OCI-M2 (cell line): ENCODE data around the gene CLIC3.
"Not testable (repeated sequence)": the region's sequence is repeated elsewhere in the genome, so short reads cannot be mapped to it uniquely, and the experiment has no call there.

ENCODE experiments used
- DNase-seq: peaks from one replicate; lab custom pipeline; 2025; ENCODE audit not compliant: unreplicated experiment; lab: John Stamatoyannopoulos, UW

The CLIC3 gene

DNA sequence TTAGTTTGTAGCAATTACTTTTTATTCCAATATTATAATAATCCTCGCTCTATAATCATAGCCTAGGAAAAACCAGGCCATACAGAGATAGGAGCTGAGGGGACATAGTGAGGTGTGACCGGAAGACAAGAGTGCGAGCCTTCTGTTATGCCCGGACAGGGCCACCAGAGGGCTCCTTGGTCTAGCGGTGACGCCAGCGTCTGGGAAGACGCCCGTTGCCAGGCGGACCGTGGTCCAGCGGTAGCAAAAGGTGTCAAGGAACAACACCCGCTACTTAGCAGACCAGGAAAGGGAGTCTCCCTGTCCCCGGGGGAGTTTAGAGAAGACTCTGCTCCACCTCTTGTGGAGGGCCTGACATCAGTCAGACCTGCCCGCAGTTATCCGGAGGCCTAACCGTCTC, 7.9 kb upstream of the CLIC3 start:
- not testable (repeated sequence) for DNase-seq

DNA sequence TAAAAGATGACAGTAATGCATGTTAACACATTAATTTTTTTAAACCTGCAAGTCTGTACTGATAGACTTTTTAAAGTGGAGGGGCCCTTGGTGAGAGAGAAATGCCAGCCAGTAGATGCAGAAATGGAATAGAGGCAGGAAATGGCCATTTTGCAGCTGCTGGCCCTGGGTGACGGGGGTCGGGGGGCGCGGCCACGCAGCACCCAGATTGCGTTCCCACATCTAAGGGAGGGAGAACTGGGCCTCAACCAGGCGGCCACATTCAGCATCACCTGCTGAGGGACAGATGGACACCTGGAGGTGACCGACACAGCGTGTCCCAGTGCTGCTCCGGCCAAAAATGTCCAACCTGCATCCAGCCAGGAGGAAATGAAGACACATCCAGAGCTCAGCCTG, 6.3 kb upstream of the CLIC3 start:
- DNase-seq: no peak

- no peak for DNase-seq
These were observed 5.7 kb upstream of the CLIC3 start for GRCh38 chr9:137001857-137002645.

DNA sequence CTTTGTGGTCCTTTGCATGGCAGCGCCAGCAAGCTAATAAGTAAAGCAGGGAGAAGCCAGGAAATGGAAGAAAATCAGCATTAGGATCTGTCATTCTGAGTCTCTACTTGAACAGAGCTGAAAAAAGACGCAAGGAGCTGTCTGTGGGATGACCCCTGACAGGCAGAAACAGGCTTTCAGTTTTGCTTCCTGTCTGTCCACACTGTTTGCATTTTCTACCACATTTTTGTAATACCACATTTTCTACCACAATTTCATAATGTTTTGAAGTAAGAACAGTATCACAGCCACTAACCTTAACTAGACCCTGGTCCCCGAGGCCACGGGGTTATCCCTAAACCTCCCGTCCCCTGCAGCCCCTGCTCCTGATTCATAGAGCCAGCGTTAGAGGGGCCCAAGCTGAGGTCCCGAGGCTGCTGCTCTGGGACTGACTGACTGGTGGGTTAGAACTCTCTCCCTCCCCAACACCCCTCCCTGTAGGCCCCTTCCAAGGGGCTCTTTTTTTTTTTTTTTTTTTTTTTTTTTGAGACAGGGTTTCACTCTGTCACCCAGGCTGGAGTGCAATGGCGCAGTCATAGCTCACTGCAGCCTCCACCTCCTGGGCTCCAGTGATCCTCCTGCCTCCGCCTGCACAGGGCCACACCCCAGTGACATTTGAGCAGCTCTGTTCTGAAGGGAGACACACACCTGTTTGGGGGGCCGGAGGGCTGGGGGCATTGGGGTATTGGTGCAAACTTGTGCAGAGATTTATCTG, 4.0 kb upstream of the CLIC3 start:
- no peak for DNase-seq

- no peak for DNase-seq
These were observed 1.5 kb upstream of the CLIC3 start for GRCh38 chr9:136997830-136998234.

DNA sequence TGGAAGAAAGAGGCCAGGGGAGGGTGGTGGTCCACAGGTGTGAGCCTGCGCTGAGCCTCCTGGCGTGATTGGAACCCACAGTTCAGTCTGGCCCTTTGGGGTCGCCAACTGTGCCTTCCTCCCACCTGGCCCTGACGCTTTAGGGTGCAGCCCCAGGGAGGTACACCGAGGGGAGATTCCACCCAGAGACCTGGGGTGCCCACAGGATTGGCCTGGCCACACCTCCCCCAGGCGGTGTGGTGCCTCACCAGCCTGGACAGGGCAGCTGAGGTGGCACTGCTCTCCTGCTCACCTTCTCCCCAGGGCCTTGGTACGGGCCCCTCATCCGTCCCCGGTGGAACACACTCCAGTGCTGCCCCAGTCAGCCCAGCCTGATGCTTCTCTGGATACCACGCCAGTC, 1.0 kb upstream of the CLIC3 start:
- no peak for DNase-seq

DNA sequence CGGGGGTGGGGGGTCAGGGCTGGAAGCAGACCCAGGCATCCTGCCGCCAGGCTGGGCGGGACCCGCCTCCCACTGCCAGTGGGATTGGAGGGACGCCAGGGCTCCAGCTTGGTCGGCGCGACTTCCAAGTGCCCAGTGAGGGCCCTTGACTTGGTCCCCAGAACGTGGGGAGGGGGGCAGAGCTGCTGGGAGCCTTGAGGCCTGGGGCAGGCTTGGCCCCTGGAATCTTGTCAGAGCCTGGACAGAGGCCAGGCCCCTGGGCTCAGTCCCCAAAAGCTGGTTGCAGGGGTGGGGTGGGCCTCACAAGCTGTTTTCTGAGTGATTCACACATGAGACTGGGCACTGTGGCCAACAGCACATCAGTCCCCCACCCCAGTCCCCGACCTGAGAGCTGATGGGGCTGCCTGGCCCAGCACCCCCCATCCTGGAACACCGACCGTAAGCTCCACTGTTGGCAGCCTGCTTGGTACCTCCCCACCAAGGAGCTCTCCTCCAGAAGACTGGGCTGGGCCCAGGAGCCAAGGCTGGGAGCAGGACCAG, 526 bp downstream of the CLIC3 start:
- no peak for DNase-seq

DNA sequence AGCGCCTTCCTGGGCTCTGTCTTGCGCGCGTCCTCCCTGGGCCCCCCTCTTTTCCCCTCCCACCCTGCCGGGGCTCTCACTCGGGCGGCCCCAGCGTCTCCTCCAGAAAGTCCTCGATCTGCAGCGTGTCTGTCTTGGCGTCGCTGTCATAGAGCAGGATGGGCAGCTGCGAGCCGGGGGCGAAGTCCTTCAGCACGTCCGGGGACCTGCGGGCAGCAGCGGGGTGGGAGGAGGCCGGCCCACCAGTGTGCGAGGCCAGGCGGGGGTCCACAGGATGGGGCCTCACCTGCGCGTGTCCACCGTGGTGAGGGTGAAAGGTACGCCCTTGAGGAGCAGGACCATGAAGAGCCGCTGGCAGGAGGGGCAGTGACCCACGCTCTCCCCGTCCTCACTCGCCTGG, 1.0 kb downstream of the CLIC3 start:
- DNase-seq: no peak

DNA sequence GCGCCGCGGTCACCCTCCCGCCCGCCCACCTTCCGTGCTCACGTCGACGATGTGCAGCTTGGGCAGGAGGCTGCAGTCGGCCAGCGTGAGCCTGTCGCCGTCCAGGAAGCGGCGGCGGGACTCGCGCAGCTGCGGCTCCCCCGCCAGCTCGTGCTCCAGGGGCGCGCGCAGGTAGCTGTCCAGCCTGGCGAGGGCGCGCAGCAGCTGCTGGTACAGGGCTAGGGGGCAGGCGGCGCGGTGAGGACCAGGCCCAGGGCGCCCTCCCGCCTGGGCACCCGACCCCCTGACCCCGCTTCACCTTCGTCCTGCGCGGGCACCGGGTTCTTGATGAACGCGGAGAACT, 1.5 kb downstream of the CLIC3 start:
- no peak for DNase-seq

DNA sequence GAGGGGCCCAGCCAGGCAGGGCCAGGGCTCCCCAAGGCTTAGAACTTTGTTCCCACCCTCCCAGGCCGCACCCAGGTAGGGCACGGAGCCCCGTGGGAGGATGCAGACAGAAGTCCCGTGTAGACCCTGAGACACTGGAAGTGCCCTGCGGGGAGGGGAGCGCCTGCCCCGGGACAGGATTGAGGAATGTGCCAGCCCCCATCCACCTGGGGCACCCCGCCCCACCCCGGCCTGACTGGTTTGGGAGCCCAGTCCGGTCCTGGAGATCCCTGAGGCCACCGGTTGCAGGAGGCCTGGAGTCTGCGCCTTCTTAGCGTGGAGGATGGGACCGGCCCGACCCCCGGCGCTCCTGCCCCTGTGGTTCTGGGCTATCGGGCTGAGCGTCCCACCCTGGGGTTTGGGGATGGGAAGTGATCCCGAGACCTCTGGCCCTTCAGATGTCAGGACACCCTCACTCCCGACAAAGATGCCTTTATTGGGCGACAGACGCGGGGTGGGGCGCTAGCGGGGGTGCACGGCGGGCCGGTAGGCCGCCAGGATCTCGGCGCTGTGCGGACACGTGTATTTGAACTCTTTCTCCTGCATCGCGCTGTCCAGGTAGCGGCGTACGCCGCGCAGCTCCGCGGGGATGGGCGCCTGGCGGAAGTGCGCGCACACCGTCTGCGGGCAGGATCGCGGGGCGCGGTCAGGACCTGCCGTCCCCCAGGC, 2.0 kb downstream of the CLIC3 start:
- DNase-seq: no peak

DNA sequence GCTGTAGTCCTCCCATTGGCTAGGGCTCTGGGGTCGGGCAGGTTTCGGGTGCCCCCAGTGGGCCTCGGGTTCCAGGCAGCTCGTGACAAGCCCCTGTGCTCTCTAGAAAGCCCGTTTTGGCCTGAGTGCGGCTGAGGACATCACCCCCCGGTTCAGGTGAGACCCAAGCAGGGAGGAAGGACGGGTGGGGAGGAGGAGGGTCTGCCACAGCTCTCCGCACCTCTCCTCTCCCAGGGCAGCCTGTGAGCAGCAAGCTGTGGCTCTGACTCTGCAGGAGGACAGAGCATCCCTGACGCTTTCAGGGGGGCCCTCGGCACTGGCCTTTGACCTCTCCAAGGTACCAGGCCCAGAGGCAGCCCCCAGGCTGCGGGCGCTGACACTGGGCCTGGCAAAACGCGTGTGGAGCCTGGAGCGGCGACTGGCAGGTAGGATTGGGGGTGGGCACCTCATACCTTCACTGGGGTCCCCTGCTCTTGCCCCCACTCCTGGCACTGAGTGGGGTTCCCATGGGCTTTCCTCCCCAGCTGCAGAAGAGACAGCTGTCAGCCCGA, 3.5 kb downstream of the CLIC3 start:
- DNase-seq: no peak

- peak; percentile 17 for DNase-seq
These were observed 4.2 kb downstream of the CLIC3 start, which contains the start of gene PAXX for GRCh38 chr9:136991993-136992818. TSS of gene PAXX (plus strand) at chr9:136992422. CDS start at chr9:136992444, 22 bp downstream.

DNA sequence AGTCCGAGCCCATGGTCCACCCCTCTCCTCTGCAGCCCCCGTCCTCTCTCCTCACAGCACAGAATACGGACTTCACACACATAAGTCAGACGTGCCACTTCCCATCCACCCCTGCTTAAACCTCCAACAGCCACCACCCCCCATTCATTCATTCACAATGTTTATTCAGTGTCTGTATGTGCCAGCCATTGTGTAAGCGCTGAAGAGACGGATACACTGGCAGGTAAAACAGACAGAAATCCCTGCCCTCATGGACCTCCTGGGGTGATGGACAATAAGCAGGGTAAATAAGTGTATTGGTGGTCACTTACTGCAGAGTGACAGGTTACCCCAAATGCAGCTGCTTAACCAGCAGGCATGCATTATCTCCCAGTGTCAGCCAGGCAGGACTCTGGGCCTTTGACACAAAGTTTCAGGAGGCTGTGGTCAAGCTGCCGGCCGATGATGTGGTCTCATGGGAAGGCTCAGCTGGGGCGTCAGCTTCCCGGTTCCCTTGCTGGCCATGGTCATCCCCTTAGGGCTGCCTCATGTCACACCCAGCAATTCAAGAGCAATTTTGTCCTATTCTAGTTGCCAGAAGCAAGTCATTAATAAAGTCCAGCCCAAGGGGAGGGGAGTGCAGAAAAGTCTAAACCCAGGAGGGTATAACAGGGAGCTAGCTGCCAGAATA, 6.0 kb downstream of the CLIC3 start:
- DNase-seq: no peak

GRCh38 chr9:136988872-136989271, 7.5 kb downstream of the CLIC3 start:
- DNase-seq: no peak

GRCh38 chr9:136985853-136986252, 10.5 kb downstream of the CLIC3 start:
- no peak for DNase-seq

DNA sequence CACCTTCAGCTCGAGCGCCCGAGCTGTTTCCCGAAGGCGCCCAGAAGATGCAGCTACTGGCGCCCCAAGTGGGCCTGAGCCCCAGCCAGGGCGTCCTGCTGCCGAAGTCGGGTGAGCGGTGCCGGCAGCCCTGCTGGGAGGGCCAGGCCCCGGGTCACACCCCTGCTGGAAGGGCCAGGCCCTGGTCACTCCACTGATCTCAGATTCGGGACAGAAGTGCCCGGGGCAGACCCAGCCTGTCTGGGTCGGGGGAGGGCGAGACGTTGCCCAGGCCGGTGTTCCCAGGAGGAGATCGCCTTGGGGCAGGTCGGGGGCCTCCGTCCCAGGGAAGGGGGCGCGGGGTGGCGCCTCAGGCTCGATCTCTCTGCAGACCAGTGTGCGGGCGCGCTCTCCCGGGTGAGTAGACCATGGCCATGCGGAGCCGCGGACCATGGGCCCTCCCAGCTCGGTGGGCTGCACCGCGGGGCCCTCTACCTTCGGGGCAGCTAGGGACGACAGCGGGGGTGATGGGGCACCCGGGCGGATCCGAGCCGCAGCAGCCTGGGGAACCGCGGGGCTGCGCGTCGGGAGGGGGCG, 11.3 kb downstream of the CLIC3 start:
- no peak for DNase-seq

DNA sequence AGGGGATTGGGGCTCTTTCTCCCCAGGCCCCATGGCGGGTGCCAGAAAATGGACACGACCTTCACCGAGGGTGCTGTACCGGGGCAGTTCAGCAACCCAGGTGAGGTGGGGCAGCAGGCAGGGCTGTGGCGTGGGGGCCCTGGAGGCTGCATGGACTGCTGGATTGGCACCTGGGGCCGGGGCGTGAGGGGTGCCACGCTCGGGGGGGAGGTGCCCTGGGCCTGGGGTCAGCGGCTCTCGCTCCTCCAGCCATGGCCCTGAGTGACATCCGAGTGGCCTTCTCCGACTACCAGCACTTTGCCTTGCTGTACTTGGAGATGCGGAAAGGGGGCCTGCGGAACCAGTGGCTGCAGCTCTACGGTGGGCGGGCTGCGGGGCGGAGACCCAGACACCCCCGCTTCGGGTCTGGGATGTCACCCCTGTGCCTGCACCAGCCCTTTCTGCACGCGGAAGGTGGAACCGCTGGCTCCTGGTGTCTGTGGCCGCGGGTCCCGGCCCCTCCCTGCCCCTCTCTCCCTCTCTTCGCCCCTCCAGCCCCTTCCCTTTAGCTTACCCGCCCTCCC, 11.8 kb downstream of the CLIC3 start:
- no peak for DNase-seq

GRCh38 chr9:136983656-136984314, 12.6 kb downstream of the CLIC3 start:
- no peak for DNase-seq

DNA sequence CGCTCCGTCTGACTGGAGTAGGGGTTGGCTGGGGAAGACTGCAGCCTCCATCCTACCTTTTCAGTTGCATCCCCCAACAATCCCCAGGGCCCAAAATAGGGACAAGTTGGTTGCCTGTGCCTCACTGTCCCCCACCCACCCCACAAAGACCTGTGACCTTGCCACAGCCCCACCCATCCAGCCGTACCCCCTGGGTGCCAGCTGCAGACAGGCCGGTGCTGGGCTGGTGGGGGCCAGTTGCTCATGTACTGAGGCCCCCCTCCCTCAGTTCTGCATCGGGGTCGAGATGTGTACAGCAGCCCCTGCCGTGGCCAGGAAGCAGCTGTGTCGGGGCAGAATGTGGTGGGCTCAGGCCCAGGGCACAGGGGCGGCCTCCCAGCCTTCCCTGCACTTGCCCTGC, 13.2 kb downstream of the CLIC3 start:
- DNase-seq: no peak
